ENCODE results near the gene FAM83G. TPM values are rescaled to one million over a fixed set of nuclear protein-coding genes. Genes with fewer than 3 reads are reported as not detected.

The FAM83G gene
- total RNA-seq, 1 donor from 2014 or later, result 1.6 TPM

GRCh38 chr17:18995220-18995619, 9.3 kb downstream of the FAM83G start:
- peaks cover 4% of the 10 kb centered on the region for H3K36me3 Mint-ChIP-seq (ENCODE audit: low read depth, unreplicated experiment)
- peak overlapping the region; percentile 63 for H3K4me3 Mint-ChIP-seq (ENCODE audit: unreplicated experiment)
- peaks cover 3% of the 10 kb centered on the region for H3K27me3 Mint-ChIP-seq (ENCODE audit: unreplicated experiment)
- DNase-seq (ENCODE audit: low spot score), result no peak
- no peaks in the 10 kb centered on the region for H3K9me3 Mint-ChIP-seq (ENCODE audit: unreplicated experiment)
- no peak overlapping the region for H3K27ac Mint-ChIP-seq (ENCODE audit: unreplicated experiment)
- H3K4me1 Mint-ChIP-seq (ENCODE audit: unreplicated experiment), result peaks cover 3% of the 10 kb centered on the region
- TF ChIP-seq CTCF (IDR thresholded peaks at IDR 0.05; ENCODE audit: unreplicated experiment), result no peak

GRCh38 chr17:18994631-18995030, 9.9 kb downstream of the FAM83G start:
- Mint-ChIP-seq H3K27ac (ENCODE audit: unreplicated experiment) (no peak overlapping the region), H3K36me3 (ENCODE audit: low read depth, unreplicated experiment) (peaks cover 4% of the 10 kb centered on the region), H3K4me1 (ENCODE audit: unreplicated experiment) (peaks cover 3% of the 10 kb centered on the region), H3K4me3 (ENCODE audit: unreplicated experiment) (no peak overlapping the region), H3K27me3 (ENCODE audit: unreplicated experiment) (peaks cover 3% of the 10 kb centered on the region), H3K9me3 (ENCODE audit: unreplicated experiment) (no peaks in the 10 kb centered on the region)
- no peak for TF ChIP-seq CTCF (IDR thresholded peaks at IDR 0.05; ENCODE audit: unreplicated experiment)
- DNase-seq (ENCODE audit: low spot score), result no peak

- TF ChIP-seq CTCF (IDR thresholded peaks at IDR 0.05; ENCODE audit: unreplicated experiment), result no peak
- no peak for DNase-seq (ENCODE audit: low spot score)
- H3K36me3 Mint-ChIP-seq (ENCODE audit: low read depth, unreplicated experiment), result peaks cover 4% of the 10 kb centered on the region
- no peak overlapping the region for H3K4me3 Mint-ChIP-seq (ENCODE audit: unreplicated experiment)
- peaks cover 3% of the 10 kb centered on the region for H3K27me3 Mint-ChIP-seq (ENCODE audit: unreplicated experiment)
- peak overlapping the region; percentile 50 for H3K27ac Mint-ChIP-seq (ENCODE audit: unreplicated experiment)
- no peaks in the 10 kb centered on the region for H3K9me3 Mint-ChIP-seq (ENCODE audit: unreplicated experiment)
- peaks cover 3% of the 10 kb centered on the region for H3K4me1 Mint-ChIP-seq (ENCODE audit: unreplicated experiment)
Observed at GRCh38 chr17:18993905-18994526, 10.5 kb downstream of the FAM83G start.

GRCh38 chr17:18992454-18993130, 12.0 kb downstream of the FAM83G start:
- Mint-ChIP-seq H3K4me1 (ENCODE audit: unreplicated experiment) (peaks cover 3% of the 10 kb centered on the region), H3K27me3 (ENCODE audit: unreplicated experiment) (peaks cover 3% of the 10 kb centered on the region), H3K27ac (ENCODE audit: unreplicated experiment) (no peak overlapping the region), H3K4me3 (ENCODE audit: unreplicated experiment) (no peak overlapping the region), H3K9me3 (ENCODE audit: unreplicated experiment) (no peaks in the 10 kb centered on the region), H3K36me3 (ENCODE audit: low read depth, unreplicated experiment) (peaks cover 4% of the 10 kb centered on the region)
- DNase-seq (ENCODE audit: low spot score), result no peak
- no peak for TF ChIP-seq CTCF (IDR thresholded peaks at IDR 0.05; ENCODE audit: unreplicated experiment)

All from endothelial cell (in vitro differentiated cells).